ENCODE data around the gene SRPK1. TPM values are rescaled to one million over a fixed set of nuclear protein-coding genes. Genes with fewer than 3 reads are reported as not detected.

Gene SRPK1
- total and polyA plus RNA-seq, 2 of the 8 experiments (the other 6 are each of a cell fraction or from before 2014, with no cell fraction given), result 25.7 to 116 TPM

- CTCF ChIA-PET (ENCODE audit: partially characterized antibody), result interaction anchor here (0.9 to 1.1 kb wide), 2 partner anchors 14 to 29 kb away, joined by 3 read pairs; no protein-coding TSS in a partner anchor
- Histone ChIP-seq H3K4me1 (replicated peaks in 1 of 4; ENCODE audit: control insufficient read depth in 3 of 4, insufficient read depth in 4 of 4, low read length in 3 of 4) (no peaks in the 10 kb centered on the region), H2AFZ (ENCODE audit: low read length) (no peak overlapping the region), H2BK5ac (ENCODE audit: low read depth, low read length) (no peak overlapping the region), H3K27me3 (replicated peaks in 1 of 4; ENCODE audit: control insufficient read depth in 3 of 4, extremely low read depth in 1 of 4, insufficient read depth in 3 of 4, low read length in 3 of 4) (no peaks in the 10 kb centered on the region), H3K79me2 (ENCODE audit: control insufficient read depth in 1 of 2, insufficient read depth in 2 of 2, low read length in 2 of 2) (peaks cover 3 to 87% of the 10 kb centered on the region in 2 experiments; a peak in 3 of 4 replicates), H2AK5ac (ENCODE audit: low read depth, low read length) (no peak overlapping the region), H3K9me3 (ENCODE audit: insufficient read depth in 2 of 2, low read depth in 1 of 2, low read length in 1 of 2) (peaks cover 26% of the 10 kb centered on the region in 2 experiments), H2BK120ac (replicated peaks; ENCODE audit: low read depth, low read length) (no peak overlapping the region), H3K27ac (ENCODE audit: low read depth, low read length) (no peak overlapping the region), H3K79me1 (ENCODE audit: low read depth, low read length) (peaks cover 3% of the 10 kb centered on the region; the same call in 1 of the 2 replicates), H3K18ac (ENCODE audit: extremely low read depth, low read length) (no peak overlapping the region), H3K4me2 (ENCODE audit: insufficient read depth in 1 of 2, low read depth in 2 of 2, low read length in 2 of 2) (no peak overlapping the region), H2BK12ac (ENCODE audit: low read depth, low read length) (no peak overlapping the region), H3K23ac (ENCODE audit: insufficient read length) (no peak overlapping the region), H3K14ac (ENCODE audit: insufficient read length) (no peak overlapping the region), H4K20me1 (replicated peaks in 1 of 2; ENCODE audit: control insufficient read depth in 1 of 2, insufficient read depth in 2 of 2, low read length in 2 of 2) (peaks cover 4 to 5% of the 10 kb centered on the region in 2 experiments), H3K23me2 (ENCODE audit: low read depth, low read length) (no peaks in the 10 kb centered on the region), H3K4ac (replicated peaks; ENCODE audit: insufficient read length, low read depth, low read length) (no peak overlapping the region), H3K36me3 (ENCODE audit: control insufficient read depth in 2 of 4, insufficient read depth in 4 of 4, low read length in 3 of 4) (peaks cover 3 to 70% (median 36%) of the 10 kb centered on the region in 4 experiments; a peak in 7 of 8 replicates), H3K9ac (replicated peaks in 1 of 4; ENCODE audit: extremely low read depth in 1 of 4, low read depth in 3 of 4, low read length in 3 of 4) (no peak overlapping the region), H4K91ac (replicated peaks; ENCODE audit: insufficient read length, low read length) (no peak overlapping the region), H2BK15ac (ENCODE audit: low read length) (no peak overlapping the region), H4K5ac (ENCODE audit: insufficient read length, low read depth, low read length) (no peak overlapping the region), H2BK20ac (ENCODE audit: low read length) (no peak overlapping the region), H3K56ac (replicated peaks; ENCODE audit: insufficient read length, low read depth, low read length) (no peak overlapping the region), H3K4me3 (ENCODE audit: extremely low read depth in 1 of 4, insufficient read depth in 2 of 4, low read depth in 3 of 4, low read length in 4 of 4) (no peak overlapping the region), H4K8ac (ENCODE audit: extremely low read depth, insufficient read depth, low read length) (no peak overlapping the region)
- FAIRE-seq (no peak), DNase-seq (ENCODE audit: low read depth in 1 of 2, low spot score in 2 of 2) (no peak)
- POLR2A ChIA-PET (ENCODE audit: partially characterized antibody), result interaction anchor here (0.6 to 1.7 kb wide), 9 partner anchors 8 to 211 kb away, joined by 3 to 5 read pairs (median 3); no protein-coding TSS in a partner anchor
- 94% methylated on average over 8 of the region's 8 CpGs; no CpG with 5 or more reads in 1 of the 2 experiments for WGBS, 2 experiments (ENCODE audit: extremely low coverage in 1 of 2, insufficient coverage in 1 of 2, insufficient read length in 1 of 2, insufficient replicate concordance in 2 of 2, low coverage in 1 of 2, low lambda C conversion rate in 2 of 2, missing lambda C conversion rate in 1 of 2)
- TF ChIP-seq POLR2AphosphoS5 (IDR thresholded peaks at IDR 0.05; ENCODE audit: low read depth, low read length) (no peak), CREB1 (IDR thresholded peaks at IDR 0.05) (no peak), TAF7 (optimal IDR thresholded peaks at IDR 0.05; ENCODE audit: borderline replicate concordance, low read depth, low read length) (no peak), TAF1 (IDR thresholded peaks at IDR 0.05; ENCODE audit: low read depth, low read length) (no peak), CHD2 (IDR thresholded peaks at IDR 0.05; ENCODE audit: low read length) (no peak), KDM4A (IDR thresholded peaks at IDR 0.05; ENCODE audit: low read depth, low read length, severe bottlenecking) (no peak)
Measured at GRCh38 chr6:35911871-35912653, 8.8 kb downstream of the SRPK1 start.
